ENCODE results near the gene PCF11.
A peak's percentile ranks its signal among the peaks of the same experiment; 100 is the strongest.
"Not testable (repeated sequence)": the region's sequence is repeated elsewhere in the genome, so short reads cannot be mapped to it uniquely, and the experiment has no call there.

PCF11 gene

GRCh38 chr11:83193315-83194280 lies 36.7 kb downstream of the PCF11 start, which contains the start of gene ANKRD42:
ANKRD42 (plus strand) TSS chr11:83193712; CDS start chr11:83194671, 959 bp downstream.
- peak; percentile 79 for DNase-seq (ENCODE audit: low read depth)

DNA sequence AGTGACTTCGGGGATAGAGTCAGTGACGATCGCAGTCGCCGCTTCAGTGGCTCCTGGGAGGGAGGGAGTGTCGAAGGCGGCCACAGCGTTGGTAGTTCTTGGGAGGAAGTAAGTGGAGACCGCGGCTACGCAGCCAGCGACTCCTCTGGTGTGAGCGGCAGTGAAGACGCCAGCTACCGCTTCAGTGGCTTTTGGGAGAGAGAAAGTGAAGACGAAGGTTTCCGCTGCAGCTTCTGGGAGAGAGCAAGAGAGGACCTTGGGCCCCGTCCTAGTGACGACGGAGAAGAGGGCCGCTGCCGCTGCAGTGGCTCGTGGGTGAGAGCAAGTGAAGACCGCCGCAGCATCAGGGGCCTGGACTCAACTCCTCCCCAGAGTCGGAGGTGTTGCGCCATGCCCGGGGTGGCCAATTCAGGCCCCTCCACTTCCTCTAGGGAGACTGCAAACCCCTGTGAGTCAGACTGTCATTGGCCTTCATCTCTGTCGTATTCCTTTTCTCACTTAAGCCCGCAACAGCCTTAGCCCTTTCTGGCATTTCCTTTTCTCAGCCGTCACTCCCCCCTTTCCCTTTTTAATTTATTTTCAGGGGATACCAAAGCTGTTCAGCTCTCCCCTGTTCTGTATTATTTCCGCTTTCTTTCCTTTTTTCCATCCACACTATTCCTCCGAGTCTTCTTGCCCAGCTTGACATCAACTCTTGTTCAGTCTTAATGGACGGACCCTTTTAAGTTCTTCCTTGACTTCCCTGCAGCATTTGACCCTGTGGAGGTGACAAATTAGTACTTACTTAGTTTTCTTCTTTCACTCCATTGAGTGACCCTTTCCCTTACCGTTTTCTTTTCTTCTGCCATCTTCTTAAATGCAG lies 37.6 kb downstream of the PCF11 start:
- peak; percentile 27 for DNase-seq (ENCODE audit: low read depth)

GRCh38 chr11:83195143-83195466 lies 38.2 kb downstream of the PCF11 start:
- DNase-seq (ENCODE audit: low read depth), result no peak

GRCh38 chr11:83195649-83196048 lies 38.7 kb downstream of the PCF11 start:
- no peak for DNase-seq (ENCODE audit: low read depth)

DNA sequence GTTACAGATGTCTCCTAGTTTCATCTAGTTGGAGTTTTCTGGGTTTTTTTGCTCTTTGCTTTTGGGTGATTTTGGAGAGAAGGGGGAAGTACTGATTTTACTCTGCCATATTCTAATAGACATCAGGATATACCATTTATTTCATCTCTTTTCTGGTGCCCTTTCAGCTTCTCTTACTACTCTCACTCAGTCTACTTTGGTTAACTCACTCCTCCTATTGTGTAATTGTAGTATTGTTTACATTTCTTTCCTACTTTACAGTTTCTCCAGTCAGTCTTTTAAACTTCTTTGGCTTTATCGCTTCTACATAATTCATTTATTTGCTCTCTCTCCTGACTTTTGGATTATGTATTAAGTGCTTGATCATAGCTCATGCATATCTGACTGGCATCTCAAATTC lies 43.1 kb downstream of the PCF11 start:
- DNase-seq (ENCODE audit: low read depth), result no peak

DNA sequence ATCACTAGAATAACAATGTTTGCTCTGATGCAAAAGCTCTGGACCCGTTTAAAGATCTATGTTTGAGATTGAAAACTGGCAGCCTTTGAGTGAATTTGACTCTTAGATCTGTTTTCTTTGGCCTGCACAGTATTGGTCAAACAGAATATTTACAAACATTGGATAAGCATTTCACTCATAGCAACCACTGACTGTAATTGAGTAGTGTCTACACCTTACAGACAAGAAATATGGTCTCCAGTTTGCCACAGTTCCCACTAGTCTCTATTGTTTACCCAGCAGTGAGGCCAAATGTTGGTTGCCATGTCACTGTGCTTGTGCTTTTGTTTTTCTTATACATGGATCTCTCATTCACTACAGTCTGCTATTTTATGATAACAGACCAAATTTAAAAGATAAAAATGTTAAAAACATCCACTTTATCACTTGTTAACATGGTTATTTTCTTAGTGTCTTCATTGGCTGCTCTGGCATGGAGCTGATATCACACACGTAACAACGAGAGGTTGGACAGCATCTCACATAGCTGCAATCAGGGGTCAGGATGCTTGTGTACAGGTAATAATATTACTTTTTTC lies 48.8 kb downstream of the PCF11 start:
- no peak for DNase-seq (ENCODE audit: low read depth)

GRCh38 chr11:83206221-83206620 lies 49.3 kb downstream of the PCF11 start:
- no peak for DNase-seq (ENCODE audit: low read depth)

DNA sequence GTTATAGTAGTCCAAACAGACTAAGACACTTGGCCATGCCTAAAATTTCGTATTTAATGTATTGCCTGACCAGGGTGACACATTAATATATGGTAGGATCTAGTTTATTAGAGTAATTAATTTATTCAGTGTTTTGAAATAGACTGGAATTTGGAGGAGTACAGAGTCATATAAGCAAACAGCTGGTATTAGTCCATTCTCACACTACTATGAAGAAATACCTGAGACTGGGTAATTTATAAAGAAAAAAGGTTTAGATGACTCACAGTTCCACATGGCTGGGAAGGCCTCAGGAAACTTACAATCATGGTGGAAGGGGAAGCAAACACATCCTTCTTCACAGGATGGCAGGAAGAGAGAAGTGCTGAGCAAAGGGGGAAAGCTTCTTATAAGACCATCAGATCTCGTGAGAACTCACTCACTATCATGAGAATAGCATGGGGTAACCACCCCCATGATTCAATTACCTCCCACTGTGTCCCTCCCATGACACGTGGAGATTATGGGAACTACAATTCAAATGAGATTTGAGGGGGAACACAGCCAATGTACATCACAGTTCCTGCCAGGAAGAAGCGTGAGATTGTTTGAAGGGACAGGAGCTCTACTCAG lies 49.9 kb downstream of the PCF11 start:
- DNase-seq (ENCODE audit: low read depth), result not testable (repeated sequence)

GRCh38 chr11:83219095-83219494 lies 62.2 kb downstream of the PCF11 start:
- no peak for DNase-seq (ENCODE audit: low read depth)

DNA sequence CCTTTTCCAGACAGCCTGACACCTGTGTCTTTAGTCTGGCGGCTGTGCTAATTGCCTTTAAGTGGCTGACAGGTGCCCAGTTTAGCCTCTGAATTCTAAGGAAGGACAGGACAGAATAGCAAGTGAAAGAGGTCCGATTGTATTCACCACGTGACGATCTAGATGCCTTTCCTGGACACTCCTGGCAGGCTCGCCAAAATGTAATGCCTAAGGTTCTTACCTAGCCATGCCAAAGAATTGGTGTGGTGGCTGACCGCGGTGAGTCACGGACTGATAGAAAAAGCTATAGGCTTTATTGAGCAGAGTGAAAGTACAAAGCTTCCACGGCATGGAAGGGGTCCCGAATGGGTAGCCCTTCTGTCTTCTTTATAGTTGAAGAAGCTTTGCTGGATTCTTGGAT lies 63.3 kb downstream of the PCF11 start:
- no peak for DNase-seq (ENCODE audit: low read depth)

DNA sequence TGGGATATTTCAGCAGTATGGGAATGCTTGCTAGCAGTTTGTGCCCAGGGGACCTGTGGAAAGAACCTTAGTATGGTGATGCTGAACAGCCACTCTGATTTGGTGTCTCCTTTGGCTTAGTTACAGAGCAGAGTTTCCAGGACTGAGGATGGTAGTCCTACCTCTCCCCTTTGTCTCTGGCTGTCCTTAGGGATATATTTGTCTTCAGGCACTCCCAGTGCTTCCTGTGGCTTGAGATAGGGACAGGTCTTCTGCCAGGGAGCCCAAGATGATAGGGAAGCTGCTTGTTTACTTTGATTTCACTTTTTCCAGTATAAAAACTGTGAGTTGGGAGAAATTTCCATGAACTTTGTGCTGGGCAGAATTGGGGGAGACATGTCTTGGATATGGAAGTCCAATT lies 64.8 kb downstream of the PCF11 start:
- DNase-seq (ENCODE audit: low read depth), result no peak

- no peak for DNase-seq (ENCODE audit: low read depth)
Observed at GRCh38 chr11:83222499-83222898, 65.6 kb downstream of the PCF11 start.

- DNase-seq (ENCODE audit: low read depth), result no peak
Observed at GRCh38 chr11:83223457-83223856, 66.5 kb downstream of the PCF11 start.

GRCh38 chr11:83235825-83236224 lies 78.9 kb downstream of the PCF11 start:
- no peak for DNase-seq (ENCODE audit: low read depth)

All from stimulated activated CD8-positive, alpha-beta memory T cell treated with anti-CD3 and anti-CD28 coated beads, Interleukin-15, amount 100 ng/mL, for 1 hour (primary cell).